H1 (cell line): Measurements from ENCODE around the gene EIF2S1. TPM values are rescaled to one million over a fixed set of nuclear protein-coding genes. Genes with fewer than 3 reads are reported as not detected.

Experiments used
- BACH1 ChIP-seq: IDR thresholded peaks from 2 replicates; pipeline ENCODE4 v1.6.1; 2012; ENCODE audit warnings: low read length, improper control_type of control experiment
- BRCA1 ChIP-seq: IDR thresholded peaks from 2 replicates; pipeline ENCODE4 v1.6.1; 2012; ENCODE audit warnings: low read depth, low read length, improper control_type of control experiment
- CHD2 ChIP-seq: IDR thresholded peaks from 2 replicates; pipeline ENCODE4 v1.6.1; 2012; ENCODE audit warnings: low read length, improper control_type of control experiment
- polyA plus RNA-seq, 7 experiments: library from polyadenylated mRNA; depleted of rRNA in 3 of 7; stranded (reverse) in 5 of 7; unstranded in 2 of 7; fragments of >200 nt in 5 of 7; fragments of 200-250 nt in 2 of 7; gene quantifications; 1 replicate in 5 of 7; 2 replicates in 1 of 7; 4 replicates in 1 of 7; pipeline versions ENCODE4 v1.2.1 to v1.2.3, GENCODE V29; 2011 to 2013; ENCODE audit warnings: missing spikeins in 2 of 7, mixed read lengths in 2 of 7
- total RNA-seq: library from RNA; stranded (reverse); fragmentation: NEBNext Ultra II Directional; extraction: Animal tissue kit (Norgen Biotek cat#: 25700); gene quantifications from 2 replicates; pipeline ENCODE4 v1.2.1, GENCODE V29; 2021
- TF ChIP-seq, protein P1 (sequence below): IDR thresholded peaks from 2 replicates; pipeline ENCODE4 v1.6.1; 2011; ENCODE audit warnings: low read length, improper control_type of control experiment

Gene EIF2S1
- total and polyA plus RNA-seq, 2 of the 8 experiments (the other 6 are each of a cell fraction or from before 2014, with no cell fraction given) = 35.1 to 146 TPM

DNA sequence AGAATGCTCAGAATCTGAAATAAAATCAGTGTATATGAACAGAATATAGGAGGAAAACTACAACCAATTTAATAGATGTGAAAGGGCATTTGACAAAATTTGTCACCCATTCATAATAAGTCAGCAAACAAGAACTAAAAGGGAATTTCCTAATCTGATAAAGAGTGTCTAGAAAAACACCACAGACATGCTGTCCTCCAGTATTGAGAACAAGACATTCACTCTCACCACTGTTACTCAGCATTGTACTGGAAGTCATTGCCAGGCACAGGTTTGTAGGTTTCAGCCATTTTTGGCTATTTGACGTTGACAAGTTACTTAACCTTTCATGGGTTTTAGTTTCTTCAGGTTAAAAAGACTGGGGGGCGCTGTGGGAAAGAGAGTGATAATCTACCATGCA, 13.2 kb downstream of the EIF2S1 start (continued):
- TF ChIP-seq, protein P1, sequence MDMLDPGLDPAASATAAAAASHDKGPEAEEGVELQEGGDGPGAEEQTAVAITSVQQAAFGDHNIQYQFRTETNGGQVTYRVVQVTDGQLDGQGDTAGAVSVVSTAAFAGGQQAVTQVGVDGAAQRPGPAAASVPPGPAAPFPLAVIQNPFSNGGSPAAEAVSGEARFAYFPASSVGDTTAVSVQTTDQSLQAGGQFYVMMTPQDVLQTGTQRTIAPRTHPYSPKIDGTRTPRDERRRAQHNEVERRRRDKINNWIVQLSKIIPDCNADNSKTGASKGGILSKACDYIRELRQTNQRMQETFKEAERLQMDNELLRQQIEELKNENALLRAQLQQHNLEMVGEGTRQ = no peak
- TF ChIP-seq CHD2 (no peak), BRCA1 (no peak), BACH1 (no peak)
